NCI-H2171 (cell line): ENCODE results near the gene MED9.

Experiments used
- DNase-seq: peaks from one replicate; lab custom pipeline; 2025; lab: John Stamatoyannopoulos, UW

The MED9 gene

GRCh38 chr17:17515934-17516930 lies 39.4 kb downstream of the MED9 start:
- DNase-seq: peak; percentile 29

- DNase-seq: no peak
Measured at GRCh38 chr17:17516941-17517720, 40.3 kb downstream of the MED9 start.

- DNase-seq: no peak
Measured at GRCh38 chr17:17518014-17518413, 41.2 kb downstream of the MED9 start.

DNA sequence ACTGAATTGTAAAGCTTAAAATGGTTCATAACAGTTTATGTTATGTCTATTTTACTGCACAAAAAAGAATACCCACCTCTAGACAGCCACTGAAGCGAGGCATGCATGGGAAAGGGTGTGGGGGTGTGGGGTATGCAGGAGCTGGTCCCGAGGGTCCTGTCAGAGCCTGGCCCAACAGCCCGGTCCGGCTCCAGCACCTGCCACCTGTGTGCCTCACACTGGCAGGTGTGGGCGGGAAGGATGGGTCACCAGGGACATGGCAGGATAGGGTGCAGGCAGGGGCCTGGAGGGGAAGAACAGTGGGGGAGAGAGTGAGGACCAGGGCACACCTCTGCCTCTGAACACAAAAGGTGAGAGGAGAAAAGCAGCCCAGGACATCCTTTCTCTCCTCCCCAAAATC lies 42.2 kb downstream of the MED9 start:
- no peak for DNase-seq

GRCh38 chr17:17519886-17520285 lies 43.1 kb downstream of the MED9 start:
- no peak for DNase-seq

GRCh38 chr17:17520599-17521232 lies 43.9 kb downstream of the MED9 start:
- DNase-seq: no peak

DNA sequence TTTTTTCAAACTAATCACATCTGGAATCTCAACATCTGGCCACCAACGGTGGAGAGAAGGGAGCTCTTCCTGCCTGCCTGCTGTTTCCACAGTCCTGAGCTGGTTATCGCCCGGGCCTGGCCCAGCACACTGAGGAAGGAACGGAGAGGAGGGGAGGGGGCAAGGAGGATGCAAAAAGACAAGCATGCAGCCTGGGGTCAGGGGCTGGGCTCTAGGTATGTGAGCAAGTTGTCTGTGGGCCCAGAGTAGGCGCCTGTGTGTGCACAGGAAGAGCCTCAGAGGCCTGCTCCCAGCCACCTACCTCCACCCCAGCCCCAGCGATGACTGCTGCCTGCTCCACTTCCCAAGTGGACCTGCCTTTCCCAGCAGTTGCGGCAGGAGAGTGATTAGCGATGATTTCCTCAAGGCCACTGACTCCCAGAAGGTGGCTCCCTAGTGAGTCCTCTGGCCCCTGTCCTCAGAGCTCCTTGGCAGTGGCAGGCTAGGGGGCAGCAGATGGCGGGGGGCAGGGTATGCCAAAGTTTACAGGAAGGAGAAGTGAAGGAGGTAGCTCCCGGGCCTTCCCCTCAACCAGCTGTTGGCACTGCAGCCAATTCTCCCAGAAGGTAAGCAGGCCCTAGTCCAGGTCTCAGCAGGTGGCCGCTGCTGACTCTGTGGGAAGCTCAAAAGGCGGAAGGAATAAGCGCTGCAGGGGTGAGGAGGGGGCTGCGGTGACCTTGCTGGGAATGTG lies 46.4 kb downstream of the MED9 start:
- DNase-seq: peak; percentile 80

GRCh38 chr17:17523731-17524490 lies 47.1 kb downstream of the MED9 start:
- no peak for DNase-seq

GRCh38 chr17:17525311-17525710 lies 48.5 kb downstream of the MED9 start:
- no peak for DNase-seq

DNA sequence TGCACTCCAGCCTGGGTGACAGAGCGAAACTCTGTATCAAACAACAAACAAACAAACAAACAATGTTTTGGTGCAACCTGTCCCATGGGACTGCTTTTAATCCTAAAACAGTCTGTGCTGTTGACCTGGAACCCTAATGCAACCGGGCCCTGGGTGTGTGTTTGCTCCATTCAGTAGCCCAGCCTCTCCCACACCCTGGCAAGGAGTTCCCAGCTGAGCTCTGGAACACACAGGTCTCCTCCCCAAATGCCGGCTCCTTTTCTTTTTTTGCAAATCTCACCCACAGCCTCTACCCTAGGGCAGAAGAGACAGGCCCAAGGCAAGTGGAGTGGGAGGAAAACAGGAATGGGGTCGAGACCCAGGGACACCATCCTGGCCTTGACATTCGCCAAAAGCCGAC lies 49.2 kb downstream of the MED9 start:
- no peak for DNase-seq

DNA sequence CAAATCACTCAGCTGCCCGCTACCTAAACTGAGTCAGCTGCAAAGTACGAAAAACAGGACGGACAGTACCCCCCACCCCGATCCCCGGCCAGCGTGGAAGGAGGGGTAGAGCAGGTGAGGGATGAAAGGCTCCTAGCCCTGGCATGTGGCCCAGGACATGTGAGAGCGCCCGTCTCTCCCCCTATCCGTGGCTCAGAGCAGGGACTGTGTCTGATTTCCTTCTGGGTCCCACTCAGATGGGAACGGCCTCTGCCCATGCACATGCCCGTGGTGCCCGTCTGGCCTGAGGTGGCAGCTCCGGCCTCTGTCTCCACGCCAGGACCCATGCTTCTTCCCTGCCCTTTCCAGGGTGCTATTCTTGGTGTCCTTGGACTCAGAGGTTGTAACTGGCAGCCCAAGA lies 49.6 kb downstream of the MED9 start:
- no peak for DNase-seq

DNA sequence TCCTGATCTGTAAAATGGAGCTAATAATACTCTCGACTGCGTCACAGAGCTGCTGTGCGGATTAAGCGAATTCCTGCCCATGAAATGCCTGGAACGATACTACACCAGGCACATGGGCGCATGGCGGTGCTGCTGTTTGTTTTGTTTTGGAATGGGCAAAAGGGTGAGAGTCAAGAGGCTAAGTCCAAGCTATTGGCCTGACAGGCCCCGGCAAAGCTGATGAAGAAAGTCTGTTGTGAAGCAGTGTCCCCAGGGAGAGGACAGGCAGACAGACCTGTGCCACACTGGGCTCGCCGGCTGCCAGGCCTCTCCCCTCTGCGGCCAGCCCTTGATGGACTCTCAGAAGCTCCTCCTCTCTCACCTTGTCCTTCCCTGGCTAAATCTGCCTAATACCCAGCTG lies 50.7 kb downstream of the MED9 start:
- no peak for DNase-seq

DNA sequence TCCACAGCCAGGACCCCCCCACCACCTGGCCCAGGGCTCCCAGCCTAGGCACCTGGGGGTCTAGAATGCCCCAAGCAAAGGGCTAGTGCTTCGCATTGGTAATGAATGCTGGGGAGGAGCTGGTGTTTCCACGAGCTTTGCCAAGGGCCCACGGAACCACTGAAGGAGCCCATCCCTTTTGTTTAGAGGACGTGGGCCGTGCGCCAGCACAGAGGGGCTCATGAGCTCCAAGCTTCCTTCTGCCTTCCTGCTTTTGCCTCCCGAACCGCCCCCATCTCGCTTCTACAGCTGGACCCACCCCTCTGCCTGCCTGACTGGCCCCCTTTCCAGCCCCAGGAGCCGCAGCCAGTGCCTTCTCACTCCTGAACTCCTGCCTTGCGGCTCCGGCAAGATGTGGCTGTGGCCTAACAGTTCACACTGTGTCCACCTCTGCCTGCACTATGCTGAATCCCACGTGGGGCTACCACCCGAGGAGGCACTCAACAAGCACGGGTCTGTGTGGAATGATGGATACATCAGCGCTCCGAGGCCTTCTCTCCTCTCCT lies 51.2 kb downstream of the MED9 start:
- no peak for DNase-seq

DNA sequence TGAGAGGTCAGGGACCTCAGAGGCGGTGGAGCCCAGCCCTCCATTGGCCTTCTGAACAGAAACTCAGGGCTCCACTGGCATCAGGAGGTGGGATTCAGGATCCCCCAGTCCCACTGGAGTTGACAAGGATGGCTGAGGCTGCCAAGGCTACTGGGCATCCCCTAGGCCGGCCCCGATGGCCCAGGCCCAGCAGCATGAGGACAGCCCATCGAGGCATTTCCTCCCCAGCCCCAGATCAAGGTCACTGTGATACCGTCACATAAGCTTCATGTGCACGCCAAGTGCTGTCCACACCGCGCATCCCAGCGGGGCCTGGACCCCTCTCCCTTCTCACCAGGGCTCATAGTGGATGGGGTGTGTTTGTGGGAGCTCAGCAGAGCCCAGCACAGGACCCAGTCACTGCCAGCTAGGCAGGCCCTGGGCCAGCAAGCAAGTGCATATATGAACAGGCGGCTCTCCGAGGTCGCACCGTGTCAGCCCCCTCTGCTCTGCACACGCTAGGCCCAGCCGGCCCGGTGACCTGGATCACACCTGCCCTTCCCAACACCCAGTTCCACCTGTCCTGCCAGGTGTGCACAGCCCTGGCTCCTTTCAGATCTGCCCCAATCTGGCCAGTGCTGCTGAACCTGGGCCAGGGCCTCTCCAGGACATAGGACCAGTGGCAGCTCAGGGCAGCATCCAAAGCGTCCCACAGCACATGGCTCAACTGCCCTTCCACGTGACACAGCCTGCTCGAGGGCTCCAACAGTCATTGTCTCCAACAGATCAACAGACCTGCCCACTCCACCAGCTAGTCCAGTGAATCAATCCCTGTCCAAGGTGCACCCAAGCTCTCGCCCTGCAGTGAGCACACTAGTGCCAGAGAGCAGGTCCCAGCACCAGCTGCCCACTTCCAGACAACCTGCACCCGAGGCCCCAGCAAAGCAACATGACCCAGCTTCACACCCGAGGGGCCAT lies 52.2 kb downstream of the MED9 start:
- DNase-seq: no peak

- DNase-seq: peak; percentile 58
Measured at GRCh38 chr17:17531156-17531555, 54.4 kb downstream of the MED9 start.

DNA sequence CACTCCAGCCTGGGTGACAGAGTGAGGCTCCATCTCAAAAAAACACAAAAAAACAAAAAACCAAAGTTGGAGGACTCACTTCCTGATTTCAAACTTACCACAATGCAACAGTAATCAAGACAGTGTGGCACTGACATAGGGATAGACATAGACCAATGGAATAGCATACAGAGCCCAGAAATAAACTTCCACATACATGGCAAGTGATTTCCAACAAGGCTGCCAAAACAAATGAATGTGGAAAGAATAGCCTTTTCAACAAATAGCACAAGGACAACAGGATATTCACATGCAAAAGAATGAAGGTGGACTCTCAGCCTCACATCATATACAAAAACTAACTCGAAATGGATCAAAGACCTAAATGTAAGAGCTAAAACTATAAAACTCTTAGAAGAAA lies 56.2 kb downstream of the MED9 start:
- no peak for DNase-seq

DNA sequence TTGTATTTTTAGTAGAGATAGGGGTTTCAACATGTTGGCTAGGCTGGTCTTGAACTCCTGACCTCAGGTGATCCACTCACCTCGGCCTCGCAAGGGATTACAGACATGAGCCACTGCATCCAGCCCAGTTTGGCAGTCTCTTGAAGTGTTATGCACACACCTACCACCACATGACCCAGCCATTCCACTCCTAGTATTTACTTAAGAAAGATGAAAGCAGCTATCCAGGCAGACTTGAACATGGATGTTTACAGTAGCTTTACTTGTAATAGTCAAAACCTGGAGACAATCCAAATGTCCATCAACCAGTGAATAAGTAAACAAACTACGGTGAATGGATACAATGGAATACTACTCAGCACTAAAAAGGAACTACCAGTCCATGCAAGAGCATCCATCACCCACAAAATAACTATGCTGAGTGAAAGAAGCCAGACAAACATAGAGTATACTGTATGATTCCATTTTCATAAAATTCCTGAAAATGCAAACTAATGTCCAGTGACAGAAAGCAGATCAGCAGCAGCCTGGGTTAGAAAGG lies 57.2 kb downstream of the MED9 start:
- no peak for DNase-seq

- no peak for DNase-seq
Measured at GRCh38 chr17:17535957-17536356, 59.2 kb downstream of the MED9 start.

- DNase-seq: no peak
Measured at GRCh38 chr17:17536702-17537101, 59.9 kb downstream of the MED9 start.
